Kidney (tissue), 14 donors: ENCODE measurements around the gene ABCB6. TPM values are rescaled to one million over a fixed set of nuclear protein-coding genes. Genes with fewer than 3 reads are reported as not detected.

Experiments
- DNase-seq, 5 donors: peaks; one replicate each; pipeline ENCODE4 v3.0.0-alpha.2; 2013 to 2020
- FAIRE-seq: peaks from 2 replicates; lab custom pipeline; 2012; peaks lifted over from hg19 to GRCh38; lab: Jason Lieb, UNC
- H3K27ac ChIP-seq, 2 donors: one replicate each; pipeline ENCODE4 v1.7.0; 2013; ENCODE audit warnings: low read depth in 2 of 2, low read length in 2 of 2, inconsistent platforms in 1 of 2
- H3K27me3 ChIP-seq: one replicate; pipeline ENCODE4 v1.7.1; 2013; ENCODE audit warnings: low read length, inconsistent platforms; ENCODE audit not compliant: control insufficient read depth, insufficient read depth
- H3K36me3 ChIP-seq, 3 donors: one replicate each; pipeline versions ENCODE4 v1.7.0 to v1.7.1; 2013; ENCODE audit warnings: low read length in 3 of 3, control low read depth in 1 of 3, inconsistent platforms in 1 of 3; ENCODE audit not compliant: insufficient read depth in 3 of 3, control insufficient read depth in 2 of 3
- H3K4me1 ChIP-seq, 3 donors: one replicate each; pipeline versions ENCODE4 v1.7.0 to v1.7.1; 2013; ENCODE audit warnings: low read length in 3 of 3, inconsistent platforms in 1 of 3, low read depth in 1 of 3; ENCODE audit not compliant: control insufficient read depth in 2 of 3, insufficient read depth in 2 of 3
- H3K4me3 ChIP-seq, 3 donors: one replicate each; pipeline versions ENCODE4 v1.7.0 to v1.8.1; 2013; ENCODE audit warnings: low read length in 3 of 3, control low read depth in 1 of 3, inconsistent platforms in 1 of 3
- H3K9ac ChIP-seq, 3 donors: one replicate each; pipeline versions ENCODE4 v1.7.0 to v1.7.1; 2013; ENCODE audit warnings: low read length in 3 of 3, control low read depth in 1 of 3, inconsistent platforms in 1 of 3
- H3K9me3 ChIP-seq, 3 donors: one replicate each; pipeline versions ENCODE4 v1.7.0 to v1.7.1; 2013; ENCODE audit warnings: low read length in 3 of 3, control low read depth in 1 of 3, inconsistent platforms in 1 of 3; ENCODE audit not compliant: control insufficient read depth in 2 of 3, insufficient read depth in 1 of 3
- CTCF ChIP-seq: IDR thresholded peaks from 3 replicates; pipeline ENCODE4 v1.5.1; 2012; ENCODE audit warnings: mild to moderate bottlenecking, moderate library complexity, borderline replicate concordance; ENCODE audit not compliant: insufficient read depth; ENCODE audit errors: extremely low read depth
- intact Hi-C: fragments of 100-400 bp; cut with DNase I; formaldehyde crosslinking; loops from one replicate; pipeline ENCODE4 v1.11.1; 2022
- polyA plus RNA-seq: library from polyadenylated mRNA; stranded (reverse); fragments of 350-450 nt; fragmentation: Illumina TruSeq; extraction: RNeasy Lipid Tissue Mini Kit (QIAGEN cat#74804); gene quantifications from one replicate; pipeline ENCODE4 v1.2.3, GENCODE V29; 2014; ENCODE audit warnings: low read depth, low replicate concordance; ENCODE audit not compliant: insufficient read depth
- total RNA-seq: library from RNA; stranded (reverse); fragmentation: NEBNext Ultra II Directional; extraction: Animal tissue kit (Norgen Biotek cat#: 25700); gene quantifications from one replicate; pipeline ENCODE4 v1.2.1, GENCODE V29; 2021
- donor health status: control.
- donor health status: control.
- donor health status: control.
- donor health status: control.
- donor health status: control.
- donor health status: DM: yes; HTN: yes; CAD: no.
- donor health status: Normal renal cell carcinoma (clear cell type).

Gene ABCB6
- total and polyA plus RNA-seq, 2 donors from 2014 or later, result 17.8 to 53.6 TPM

- Histone ChIP-seq H3K9ac (peak overlapping the region; percentile 9 to 100 (median 99)), H3K4me1 (peaks cover 0 to 17% (median 11%) of the 10 kb centered on the region in 3 donors), H3K4me3 (peak overlapping the region; percentile 58 to 98 (median 75)), H3K27me3 (no peaks in the 10 kb centered on the region), H3K27ac (peak overlapping the region; percentile 91 to 96), H3K36me3 (peaks cover 14 to 46% (median 28%) of the 10 kb centered on the region in 3 donors), H3K9me3 (no peaks in the 10 kb centered on the region)
- TF ChIP-seq CTCF, result no peak
- DNase-seq, result peak in 1 of 5 donors; percentile 89
- intact Hi-C loops, result no loop called here
- FAIRE-seq, result no peak
Observed at GRCh38 chr2:219228911-219229304, 10.2 kb upstream of the ABCB6 start.

- intact Hi-C loops, result no loop called here
- peaks cover 18 to 46% (median 34%) of the 10 kb centered on the region in 3 donors for H3K36me3 ChIP-seq
- H3K4me3 ChIP-seq, result peak overlapping the region; percentile 58 to 98 (median 75)
- peak overlapping the region in 1 of 2 donors; percentile 91 for H3K27ac ChIP-seq
- no peak for DNase-seq
- no peaks in the 10 kb centered on the region for H3K27me3 ChIP-seq
- no peak for FAIRE-seq
- H3K9me3 ChIP-seq, result no peaks in the 10 kb centered on the region
- H3K9ac ChIP-seq, result peak overlapping the region; percentile 9 to 100 (median 99)
- no peak for TF ChIP-seq CTCF
- H3K4me1 ChIP-seq, result peaks cover 0 to 17% (median 11%) of the 10 kb centered on the region in 3 donors
Observed at GRCh38 chr2:219228041-219228910, 9.5 kb upstream of the ABCB6 start.

GRCh38 chr2:219225350-219225749 is 6.6 kb upstream of the ABCB6 start:
- Histone ChIP-seq H3K27me3 (no peaks in the 10 kb centered on the region), H3K4me1 (peaks cover 0 to 15% (median 11%) of the 10 kb centered on the region in 3 donors), H3K9ac (no peak overlapping the region), H3K4me3 (no peak overlapping the region), H3K27ac (no peak overlapping the region), H3K36me3 (peaks cover 11 to 58% (median 38%) of the 10 kb centered on the region in 3 donors), H3K9me3 (no peaks in the 10 kb centered on the region)
- intact Hi-C loops, result no loop called here
- DNase-seq, result no peak
- no peak for TF ChIP-seq CTCF
- FAIRE-seq, result no peak
